Thyroid gland (tissue), 4 donors: Measurements from ENCODE around the gene SYT12.
A peak's percentile ranks its signal among the peaks of the same experiment; 100 is the strongest.

Source experiments
- CTCF ChIP-seq, 6 experiments: fragments of 200-600 bp in 3 of 6; fragments of 450-650 bp in 3 of 6; sonication (generic) in 3 of 6; IDR thresholded peaks; one replicate each; pipeline ENCODE4 v1.5.1; 2016 to 2019; ENCODE audit warnings: antibody characterized with exemption in 6 of 6, mild to moderate bottlenecking in 2 of 6, inconsistent platforms in 1 of 6, moderate library complexity in 1 of 6
- POLR2A ChIP-seq, 2 donors: fragments of 450-650 bp; IDR thresholded peaks; one replicate each; pipeline ENCODE4 v1.6.1; 2017; ENCODE audit warnings: antibody characterized with exemption in 2 of 2, mild to moderate bottlenecking in 2 of 2, moderate library complexity in 1 of 2

- TF ChIP-seq CTCF (IDR thresholded peaks at IDR 0.05) (peak; percentile 14 to 77 (median 63)), POLR2A (IDR thresholded peaks at IDR 0.05) (no peak)
Observed at GRCh38 chr11:67053896-67054329, 31.0 kb downstream of the SYT12 start.
